ENCODE data around the gene PLXDC2.

DNA sequence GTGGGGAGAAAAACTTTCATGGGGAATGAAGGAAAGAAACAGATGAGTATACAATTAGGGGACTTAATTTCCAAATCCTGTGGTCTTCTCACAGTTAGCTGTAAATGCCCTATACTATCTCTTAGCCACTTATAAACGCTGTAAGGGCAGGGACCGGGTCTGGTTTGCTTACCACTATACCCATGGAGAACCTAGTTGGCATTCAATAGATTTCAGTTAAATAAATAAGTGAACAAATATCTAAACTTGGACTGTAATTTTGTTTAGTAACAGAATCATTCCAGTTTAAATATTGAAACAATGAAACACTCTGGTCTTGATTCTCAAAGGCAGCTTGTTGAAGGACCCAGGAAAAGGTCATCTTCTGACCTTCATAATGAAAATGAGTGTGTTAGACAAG is 158.3 kb downstream of the PLXDC2 start:
- no peak for TF ChIP-seq POLR2AphosphoS5 (IDR thresholded peaks at IDR 0.05)
- TF ChIP-seq, protein P1, sequence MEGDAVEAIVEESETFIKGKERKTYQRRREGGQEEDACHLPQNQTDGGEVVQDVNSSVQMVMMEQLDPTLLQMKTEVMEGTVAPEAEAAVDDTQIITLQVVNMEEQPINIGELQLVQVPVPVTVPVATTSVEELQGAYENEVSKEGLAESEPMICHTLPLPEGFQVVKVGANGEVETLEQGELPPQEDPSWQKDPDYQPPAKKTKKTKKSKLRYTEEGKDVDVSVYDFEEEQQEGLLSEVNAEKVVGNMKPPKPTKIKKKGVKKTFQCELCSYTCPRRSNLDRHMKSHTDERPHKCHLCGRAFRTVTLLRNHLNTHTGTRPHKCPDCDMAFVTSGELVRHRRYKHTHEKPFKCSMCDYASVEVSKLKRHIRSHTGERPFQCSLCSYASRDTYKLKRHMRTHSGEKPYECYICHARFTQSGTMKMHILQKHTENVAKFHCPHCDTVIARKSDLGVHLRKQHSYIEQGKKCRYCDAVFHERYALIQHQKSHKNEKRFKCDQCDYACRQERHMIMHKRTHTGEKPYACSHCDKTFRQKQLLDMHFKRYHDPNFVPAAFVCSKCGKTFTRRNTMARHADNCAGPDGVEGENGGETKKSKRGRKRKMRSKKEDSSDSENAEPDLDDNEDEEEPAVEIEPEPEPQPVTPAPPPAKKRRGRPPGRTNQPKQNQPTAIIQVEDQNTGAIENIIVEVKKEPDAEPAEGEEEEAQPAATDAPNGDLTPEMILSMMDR (IDR thresholded peaks at IDR 0.05), result no peak
